ENCODE data around the gene SETD1B. TPM values are rescaled to one million over a fixed set of nuclear protein-coding genes. Genes with fewer than 3 reads are reported as not detected.
"Not testable (repeated sequence)": the region's sequence is repeated elsewhere in the genome, so short reads cannot be mapped to it uniquely, and the experiment has no call there.

Gene SETD1B
- total RNA-seq, 1 experiment from 2014 or later = 7.7 TPM

DNA sequence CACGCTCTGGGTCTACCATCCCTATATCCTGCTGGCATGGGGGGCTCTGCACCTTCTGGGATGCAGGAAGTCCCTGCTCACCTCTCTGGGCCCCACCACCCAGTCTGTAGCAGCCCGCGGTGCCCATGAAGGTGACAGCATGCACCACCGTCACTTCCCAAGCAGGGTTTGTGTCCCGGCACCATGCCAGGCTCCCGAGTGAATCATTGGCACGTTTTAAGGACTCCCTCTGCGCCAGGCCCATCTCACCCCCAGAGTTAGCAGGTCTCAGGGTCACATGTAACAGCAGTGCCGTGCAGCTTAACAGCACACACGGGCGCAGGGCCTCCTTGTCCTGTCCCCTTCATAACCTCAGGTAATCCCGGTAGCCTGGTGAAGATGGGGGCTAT is 19.9 kb downstream of the SETD1B start:
- no peak for DNase-seq (ENCODE audit: low spot score)

DNA sequence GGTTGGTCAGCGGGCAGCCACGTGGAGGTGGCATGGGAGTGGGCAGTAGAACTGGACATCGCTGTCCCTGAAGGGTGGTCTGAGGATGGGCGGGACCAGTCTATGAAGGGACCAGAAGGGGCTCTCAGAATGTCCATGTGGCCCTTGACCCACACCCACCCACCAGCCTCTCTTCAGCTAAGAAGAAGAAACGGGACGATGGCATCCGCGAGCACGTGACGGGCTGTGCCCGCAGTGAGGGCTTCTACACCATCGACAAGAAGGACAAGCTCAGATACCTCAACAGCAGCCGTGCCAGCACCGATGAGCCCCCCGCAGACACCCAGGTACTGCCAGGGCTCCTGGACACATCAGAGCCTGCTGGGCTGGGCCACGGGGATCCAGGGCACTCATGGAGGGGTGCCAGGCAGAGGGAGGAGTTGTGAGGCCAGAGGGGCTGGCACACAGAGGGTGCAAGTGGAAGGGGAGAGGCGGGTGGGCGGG is 21.3 kb downstream of the SETD1B start:
- DNase-seq (ENCODE audit: low spot score) = no peak

DNA sequence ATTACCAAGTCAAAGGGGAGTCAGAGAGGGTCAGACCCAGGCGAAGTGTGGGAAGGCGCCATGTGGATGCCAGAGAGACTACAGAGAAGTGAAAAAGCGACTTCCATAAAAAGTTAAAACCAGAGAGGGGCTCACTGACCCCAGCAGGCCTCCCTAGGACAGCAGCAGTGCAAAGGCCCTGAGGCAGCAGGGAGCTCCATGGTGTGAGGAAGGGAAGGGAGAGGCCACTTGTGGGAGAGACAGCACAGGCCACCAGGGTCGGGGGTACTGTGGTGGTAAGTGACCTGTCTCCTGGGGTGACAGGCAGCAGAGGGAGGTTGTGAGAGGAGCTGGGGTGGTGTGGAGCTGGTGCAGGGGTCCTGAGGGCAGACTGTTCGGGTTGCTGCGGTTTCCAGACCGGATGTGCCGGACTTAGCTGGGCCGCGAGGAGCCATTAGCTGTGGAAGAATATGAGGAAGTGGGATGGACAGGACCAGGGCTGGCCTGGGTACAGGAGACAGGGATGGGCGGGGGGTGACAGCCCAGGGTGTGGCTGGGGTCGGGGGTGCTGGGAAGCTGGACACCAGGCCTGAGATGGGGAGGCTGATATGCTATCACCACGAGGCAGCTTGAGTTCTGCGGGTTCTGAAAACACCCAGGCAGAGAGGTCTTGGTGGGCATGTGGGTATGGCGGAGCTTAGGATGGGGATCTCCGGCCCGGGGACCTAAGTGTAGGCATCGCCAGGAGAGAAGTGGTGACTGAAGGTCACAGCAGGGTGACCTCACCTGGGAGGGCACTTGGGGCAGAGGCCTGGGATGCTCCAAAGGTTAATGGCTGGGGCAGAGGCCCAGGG is 22.7 kb downstream of the SETD1B start:
- no peak for DNase-seq (ENCODE audit: low spot score)

DNA sequence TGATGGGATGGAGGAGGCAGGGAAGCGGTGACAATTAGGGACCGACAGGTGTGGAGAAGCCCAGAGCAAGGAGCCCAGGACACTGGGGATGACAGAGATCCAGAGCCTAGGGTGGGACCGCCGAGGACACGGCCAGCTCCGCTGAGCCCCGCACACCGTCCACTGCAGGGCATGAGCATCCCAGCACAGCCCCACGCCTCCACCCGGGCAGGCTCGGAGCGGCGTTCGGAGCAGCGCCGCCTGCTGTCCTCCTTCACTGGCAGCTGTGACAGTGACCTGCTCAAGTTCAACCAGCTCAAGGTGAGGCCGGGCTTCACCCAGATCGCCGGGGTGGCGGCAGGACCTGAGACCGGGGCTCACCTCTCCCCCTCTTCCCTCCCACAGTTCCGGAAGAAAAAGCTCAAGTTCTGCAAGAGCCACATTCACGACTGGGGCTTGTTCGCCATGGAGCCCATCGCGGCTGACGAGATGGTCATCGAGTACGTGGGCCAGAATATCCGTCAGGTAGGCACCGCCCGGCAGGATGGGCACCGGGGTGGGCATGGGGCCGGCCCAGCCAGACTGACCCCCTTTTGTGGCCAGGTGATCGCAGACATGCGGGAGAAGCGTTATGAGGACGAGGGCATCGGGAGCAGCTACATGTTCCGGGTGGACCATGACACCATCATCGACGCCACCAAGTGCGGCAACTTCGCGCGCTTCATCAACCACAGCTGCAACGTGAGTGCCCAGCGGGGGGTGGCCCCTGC is 23.7 kb downstream of the SETD1B start:
- DNase-seq (ENCODE audit: low spot score) = no peak

DNA sequence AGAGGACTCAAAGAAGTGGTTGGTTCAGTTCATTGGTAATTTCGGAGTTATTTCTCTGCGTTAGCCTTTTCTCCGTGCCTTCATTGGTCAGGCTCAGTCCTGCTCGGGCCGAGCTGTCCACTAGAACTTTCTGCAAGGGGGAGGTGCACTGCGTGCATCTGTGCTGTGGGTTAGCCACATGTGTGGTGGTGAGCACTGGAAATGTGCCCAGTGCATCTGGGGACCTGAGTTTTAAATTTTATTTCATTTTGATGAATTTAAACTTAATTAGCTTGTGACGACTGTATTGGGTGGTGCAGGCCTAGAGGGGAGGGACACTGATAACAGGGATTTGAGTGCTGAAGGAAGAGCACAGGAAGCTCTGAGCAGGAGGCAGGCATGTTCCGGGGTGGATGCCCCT is 24.5 kb downstream of the SETD1B start:
- no peak for DNase-seq (ENCODE audit: low spot score)

DNA sequence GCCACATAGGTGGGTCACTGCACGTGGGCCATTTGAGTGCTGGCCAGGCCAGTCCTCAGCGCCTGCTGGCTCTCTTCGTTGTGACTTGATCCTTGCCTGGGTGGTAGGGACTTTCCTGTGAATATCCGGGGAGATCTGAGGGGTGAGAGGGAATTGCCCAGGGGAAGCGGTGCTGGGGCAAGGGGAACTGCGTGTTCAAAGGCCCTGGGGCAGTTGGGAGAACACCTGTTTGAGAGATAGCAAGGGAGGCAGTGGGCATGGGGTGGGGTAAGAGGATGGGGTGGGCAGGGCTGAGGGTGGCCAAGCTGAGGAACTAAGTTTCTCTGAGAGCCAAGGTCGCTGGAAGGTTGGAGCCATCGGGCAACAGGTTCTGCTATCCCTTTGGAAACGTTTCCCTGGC is 25.0 kb downstream of the SETD1B start:
- no peak for DNase-seq (ENCODE audit: low spot score)

DNA sequence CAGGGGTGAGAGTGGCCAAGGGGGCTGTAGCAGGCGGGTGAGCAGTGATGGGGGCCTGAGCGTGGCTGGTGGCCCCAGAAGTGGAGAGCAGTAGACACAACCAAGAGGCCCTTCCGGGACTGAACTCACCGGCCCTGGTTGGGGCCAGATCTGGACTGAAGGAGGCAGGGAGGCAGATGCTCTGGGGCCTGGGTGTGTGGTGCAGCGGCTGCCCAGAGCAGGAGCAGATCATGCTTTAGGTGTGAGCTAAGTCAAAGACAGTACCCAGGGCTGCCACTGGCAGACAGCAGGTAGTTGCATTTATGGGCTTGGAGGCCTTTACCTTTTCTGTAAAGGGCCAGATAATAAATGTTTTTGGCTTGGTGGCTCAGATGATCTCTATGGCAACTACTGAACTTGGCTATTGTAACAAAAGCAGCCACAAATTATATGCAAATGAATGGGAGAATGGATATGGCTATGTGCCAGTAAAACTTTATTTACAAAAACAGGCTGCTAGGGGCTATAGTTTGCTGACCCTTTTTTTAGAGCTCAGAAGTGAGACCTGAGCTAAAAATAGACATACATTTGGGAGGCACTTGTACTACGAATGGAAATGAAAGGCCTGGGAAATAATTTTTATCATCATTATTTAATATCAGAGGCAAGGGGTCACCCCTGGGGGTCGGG is 25.6 kb downstream of the SETD1B start:
- no peak for DNase-seq (ENCODE audit: low spot score)

DNA sequence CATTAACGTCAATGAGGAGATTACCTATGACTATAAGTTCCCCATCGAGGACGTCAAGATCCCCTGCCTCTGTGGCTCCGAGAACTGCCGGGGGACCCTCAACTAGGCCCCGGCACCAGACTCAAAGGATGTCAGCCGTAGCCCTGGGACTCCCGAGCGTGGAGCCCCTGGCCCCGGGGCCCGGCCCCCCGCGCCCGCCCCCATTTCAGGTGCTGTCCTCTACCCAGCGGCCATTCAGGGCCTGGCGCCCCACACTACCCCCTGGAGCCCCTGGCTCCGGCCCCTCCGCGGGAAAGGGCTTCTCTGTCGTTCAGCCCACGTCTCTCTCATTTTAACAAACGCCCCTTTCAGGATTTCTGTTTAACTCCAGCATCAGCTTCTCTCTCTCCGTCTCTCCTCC is 26.3 kb downstream of the SETD1B start:
- DNase-seq (ENCODE audit: low spot score) = no peak

DNA sequence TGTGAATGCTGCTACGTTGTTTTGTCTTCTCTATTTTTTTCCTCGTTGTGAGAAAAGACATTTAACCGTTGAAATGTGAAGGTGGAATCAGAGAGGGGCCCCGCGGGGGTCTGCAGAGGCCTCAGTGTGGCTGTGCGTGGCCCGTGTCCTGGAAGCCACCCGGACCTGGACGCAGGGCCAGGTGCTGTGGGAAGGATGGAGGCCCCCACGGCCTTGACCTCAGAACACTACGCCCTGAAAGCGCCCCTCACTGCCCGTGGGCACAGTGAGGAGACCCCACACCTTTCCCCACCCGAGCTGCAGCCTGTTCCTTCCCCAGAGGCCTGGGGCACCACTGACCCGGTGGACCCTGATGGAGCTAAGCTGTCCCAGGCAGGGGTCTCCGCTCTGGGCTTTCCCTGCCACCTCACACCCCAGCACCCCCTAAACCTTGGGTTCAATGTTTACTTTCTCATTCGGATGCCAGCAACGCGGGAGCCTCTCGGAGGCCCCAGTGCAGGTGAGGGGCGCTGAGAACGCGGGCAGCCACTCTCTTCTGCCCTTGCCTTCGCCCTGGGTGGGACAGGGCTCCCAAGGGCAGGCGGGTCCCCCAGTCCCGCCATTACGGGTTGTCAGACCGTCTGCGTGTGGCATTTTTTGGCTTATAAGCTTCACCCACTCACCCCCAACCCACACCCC is 26.9 kb downstream of the SETD1B start:
- DNase-seq (ENCODE audit: low spot score) = no peak

DNA sequence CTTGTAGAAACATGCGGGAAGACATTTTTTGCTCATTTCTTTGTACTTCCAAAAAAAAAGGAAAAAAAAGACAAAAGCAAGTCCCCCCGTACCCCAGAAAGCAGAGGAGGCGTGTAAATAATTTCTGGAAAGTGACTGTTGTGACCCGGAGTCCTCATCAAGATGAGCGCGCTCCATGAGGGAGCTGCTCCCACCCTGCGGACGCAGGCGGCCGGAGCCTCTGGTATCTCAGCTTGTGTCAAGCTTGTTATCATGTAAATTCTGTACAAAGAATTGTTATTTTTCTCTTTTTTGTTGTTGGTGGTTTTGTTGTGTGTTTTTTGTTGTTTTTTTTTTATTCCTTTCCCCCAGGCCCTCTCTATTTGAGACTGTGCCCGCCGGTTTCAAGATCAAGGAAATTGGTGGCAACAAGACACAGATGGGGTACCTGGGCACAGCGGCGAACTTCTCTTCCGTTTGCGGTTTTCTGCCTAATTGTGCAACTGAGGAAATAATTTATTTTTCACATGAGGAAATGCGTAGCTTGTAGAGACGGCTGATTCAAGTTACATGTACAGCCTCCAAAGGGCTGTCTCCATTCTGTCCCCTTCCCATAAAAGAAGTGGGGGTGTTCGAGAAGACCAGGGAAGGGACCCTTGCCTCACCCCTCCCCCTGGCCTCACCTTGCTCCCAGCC is 27.9 kb downstream of the SETD1B start:
- DNase-seq (ENCODE audit: low spot score) = no peak

DNA sequence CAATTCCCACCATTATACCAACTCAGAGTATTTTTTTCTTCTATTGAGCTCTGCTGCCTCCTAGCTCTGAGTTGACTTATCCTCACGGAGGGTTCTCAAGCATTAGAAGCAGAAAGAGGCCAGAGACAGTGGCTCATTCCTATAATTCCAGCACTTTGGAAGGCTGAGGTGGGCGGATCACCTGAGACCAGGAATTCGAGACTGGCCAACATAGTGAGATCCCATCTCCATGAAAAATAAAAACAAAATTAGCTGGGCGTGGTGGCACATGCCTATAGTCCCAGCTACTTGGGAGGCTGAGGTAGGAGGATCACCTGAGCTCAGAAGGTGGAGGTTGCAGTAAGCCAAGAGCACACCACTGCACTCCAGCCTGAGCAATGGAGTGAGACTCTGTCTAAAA is 33.9 kb downstream of the SETD1B start:
- DNase-seq (ENCODE audit: low spot score) = no peak

DNA sequence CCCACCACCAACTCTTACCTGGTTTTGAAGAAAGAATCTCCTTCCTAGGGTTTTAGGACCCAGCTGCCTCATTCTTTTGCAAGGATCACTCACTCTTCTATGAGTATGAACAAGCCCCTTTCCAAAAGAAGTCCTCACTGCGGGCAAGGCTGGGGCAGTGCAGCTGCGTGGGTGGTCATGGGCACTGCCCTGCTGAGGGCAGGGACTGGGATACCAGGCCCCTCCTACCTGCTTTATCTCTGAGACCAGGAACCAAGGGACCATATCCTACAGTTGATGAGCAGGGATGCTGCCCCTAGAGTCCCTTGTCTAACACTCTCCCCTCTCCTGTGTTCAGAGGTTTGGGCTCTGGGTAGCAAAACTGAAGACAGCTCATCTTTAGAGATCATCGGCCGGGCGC is 34.3 kb downstream of the SETD1B start:
- no peak for DNase-seq (ENCODE audit: low spot score)

DNA sequence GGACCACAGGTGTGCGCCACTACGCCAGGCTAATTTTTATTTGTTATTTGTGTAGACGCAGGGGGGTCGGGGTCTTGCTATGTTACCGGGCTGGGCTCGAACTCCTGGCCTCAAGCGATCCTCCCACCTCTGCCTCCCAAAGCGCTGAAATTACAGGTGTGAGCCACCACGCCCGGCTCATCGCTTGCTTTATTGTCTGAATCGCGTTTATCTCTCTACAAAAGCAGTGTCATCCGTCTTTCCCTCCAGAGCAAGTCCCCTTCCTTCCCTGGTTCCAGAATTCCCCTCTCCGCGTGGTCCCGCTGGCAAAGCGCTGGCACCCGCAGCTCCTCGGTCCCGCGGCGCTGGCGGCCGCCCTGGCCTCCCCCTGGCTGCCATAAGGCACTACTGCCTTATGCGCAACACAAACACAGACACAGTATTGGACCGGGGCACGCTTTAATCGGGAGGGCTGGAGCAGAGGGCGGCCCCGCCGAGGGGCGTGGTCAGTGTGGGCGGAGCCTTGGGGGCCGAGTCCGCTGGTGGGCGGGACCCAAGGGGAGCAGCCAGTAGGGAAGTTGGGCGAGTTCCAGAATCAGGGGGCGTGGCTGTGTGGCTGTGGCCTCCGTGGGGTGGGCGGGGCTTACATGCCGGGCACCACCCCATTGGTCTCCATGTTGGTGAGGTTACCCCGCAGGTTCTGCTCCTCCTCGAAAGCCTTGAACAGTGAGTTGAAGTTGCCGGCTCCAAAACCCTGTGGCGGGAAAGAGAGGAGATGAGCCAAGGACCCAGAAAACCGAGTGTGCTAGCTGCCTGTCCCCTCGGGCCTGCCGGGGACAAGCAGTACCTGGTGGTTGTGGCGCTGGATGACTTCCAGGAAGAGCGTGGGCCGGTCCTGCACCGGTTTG is 35.5 kb downstream of the SETD1B start:
- peak; percentile 99 for DNase-seq (ENCODE audit: low spot score)

DNA sequence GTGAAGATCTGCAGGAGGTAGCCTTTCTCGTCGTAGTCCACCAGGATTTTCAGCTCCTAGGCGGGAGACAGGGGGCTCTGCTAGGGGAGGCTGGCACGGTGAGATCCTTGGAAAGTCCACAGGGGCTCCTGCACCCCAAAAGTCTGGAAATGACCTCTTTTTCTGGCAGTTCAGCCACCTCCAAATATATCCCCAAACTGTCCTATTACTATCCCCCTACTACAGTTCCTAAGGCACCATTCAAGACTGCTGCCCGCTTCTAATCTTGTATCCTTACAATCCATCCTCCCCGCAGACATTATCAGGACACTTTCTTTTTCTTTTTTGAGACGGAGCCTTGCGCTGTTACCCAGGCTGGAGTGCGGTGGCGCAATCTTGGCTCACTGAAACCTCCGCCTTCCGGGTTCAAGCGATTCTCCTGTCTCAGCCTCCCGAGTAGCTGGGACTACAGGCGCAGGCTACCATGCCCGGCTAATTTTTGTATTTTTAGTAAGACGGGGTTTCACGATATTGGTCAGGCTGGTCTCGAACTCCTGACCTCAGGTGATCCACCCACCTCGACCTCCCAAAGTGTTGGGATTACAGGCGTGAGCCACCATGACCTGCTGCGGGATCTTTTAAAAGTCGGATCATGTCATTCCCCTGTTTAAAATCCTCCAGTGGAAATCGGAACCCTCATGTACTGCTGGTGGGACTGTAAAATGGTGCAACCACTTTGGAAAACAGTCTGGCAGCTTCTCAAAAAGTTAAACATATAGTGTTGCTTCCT is 36.4 kb downstream of the SETD1B start:
- DNase-seq (ENCODE audit: low spot score) = no peak

DNA sequence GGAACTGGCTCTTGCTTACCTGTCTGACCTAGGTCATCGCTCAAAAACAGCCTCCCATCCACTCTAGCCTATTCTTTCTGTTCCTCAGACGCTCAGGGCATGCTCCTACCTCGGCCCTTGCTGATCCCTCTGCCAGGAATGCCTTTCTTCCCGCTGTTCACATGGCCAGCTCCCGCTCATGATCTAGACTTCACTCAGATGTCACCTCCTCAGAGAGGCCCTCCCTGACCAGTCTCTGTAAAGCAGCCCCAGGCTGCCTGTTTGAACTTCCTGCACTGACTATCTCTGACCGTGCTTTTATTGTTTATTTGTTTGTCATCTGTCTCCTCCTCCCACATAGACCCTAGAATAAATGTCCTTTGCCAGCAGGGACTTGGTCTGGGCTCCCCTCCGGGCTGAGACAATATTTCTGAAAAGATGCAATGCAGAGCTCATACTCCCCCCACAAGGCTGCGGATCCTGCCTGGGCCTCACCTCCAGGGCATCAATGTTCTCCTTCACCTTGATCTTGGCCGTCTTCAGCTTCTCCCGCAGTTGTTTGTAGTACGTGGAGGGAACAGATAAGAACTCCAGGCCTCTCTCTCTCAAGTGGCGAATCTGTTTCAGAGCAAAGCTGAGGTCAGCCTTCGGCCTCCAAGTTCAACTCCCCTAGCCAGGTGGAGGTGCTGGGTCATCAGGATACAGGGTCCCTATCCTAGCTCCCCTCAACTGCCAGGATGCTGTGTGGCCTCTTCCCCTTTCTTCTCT is 39.6 kb downstream of the SETD1B start:
- no peak for DNase-seq (ENCODE audit: low spot score)

DNA sequence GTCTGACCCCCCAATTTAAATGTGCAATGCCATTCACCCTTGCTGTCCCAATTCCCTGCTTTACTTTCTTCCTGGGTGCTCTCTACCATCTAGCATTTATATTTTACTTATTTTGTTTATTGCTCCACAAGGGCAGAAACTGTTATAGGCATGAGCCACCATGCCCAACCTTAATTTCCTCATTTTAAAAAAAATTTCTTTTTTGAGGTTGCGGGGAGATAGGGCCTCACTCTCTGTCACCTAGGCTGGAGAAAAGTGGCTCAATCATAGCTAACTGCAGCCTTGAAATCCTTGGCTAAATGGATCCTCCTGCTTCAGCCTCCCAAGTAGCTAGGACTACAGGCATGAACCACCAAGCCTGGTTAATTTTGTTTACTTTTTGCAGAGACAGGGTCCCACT is 41.9 kb downstream of the SETD1B start:
- DNase-seq (ENCODE audit: low spot score) = no peak

DNA sequence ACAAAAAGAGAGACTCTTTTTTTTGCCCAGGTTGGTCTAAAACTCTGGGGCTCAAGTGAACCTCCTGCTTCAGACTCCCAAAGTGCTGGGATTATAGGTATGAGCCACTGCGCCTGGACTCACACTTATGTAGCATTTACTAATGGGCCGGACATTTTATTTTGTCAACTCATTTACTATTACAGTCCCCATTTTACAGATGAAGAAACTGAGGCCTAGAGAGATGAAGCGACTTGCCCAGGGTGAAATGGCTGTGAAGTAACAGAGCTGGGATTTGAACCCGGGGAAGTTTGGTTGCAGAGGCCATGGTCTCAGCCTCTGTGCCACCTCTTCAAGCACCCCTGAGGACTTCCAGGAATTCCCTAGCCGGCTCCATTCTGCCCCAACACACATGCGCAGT is 45.4 kb downstream of the SETD1B start:
- DNase-seq (ENCODE audit: low spot score) = no peak

DNA sequence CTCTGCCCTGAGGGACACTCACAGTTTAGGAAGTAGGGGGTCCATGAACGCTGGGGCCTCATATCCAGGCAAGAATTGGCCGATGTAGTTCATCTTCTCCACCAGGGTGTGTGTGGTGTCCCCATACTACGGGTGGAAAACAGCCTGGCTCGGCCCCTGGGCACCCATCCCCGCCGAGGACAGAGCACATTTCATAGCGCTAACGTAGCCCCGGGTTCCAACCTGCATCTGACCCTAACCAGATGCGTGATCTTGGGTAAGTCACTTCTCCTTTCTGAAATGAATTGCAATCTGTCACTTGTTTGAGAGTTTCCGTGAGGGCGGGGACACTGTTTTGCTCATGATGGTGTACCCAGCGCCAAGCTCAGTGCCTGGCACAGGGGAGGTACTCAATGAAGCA is 45.9 kb downstream of the SETD1B start:
- no peak for DNase-seq (ENCODE audit: low spot score)

DNA sequence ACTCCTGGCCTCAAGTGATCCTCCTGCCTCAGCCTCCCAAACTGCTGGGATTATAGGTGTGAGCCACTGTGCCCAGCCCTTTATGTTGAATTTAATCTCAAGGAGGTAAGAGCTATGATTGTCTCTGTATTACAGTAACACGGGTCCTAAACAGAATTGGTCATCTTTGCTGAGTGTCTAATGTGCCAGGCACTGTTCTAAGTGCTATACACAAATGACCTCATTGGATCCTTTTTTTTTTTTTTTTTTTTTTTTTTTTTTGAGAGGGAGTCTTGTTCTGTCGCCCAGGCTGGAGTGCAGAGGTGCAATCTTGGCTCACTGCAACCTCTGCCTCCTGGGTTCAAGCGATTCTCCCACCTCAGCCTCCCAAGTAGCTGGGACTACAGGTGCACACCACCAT is 48.6 kb downstream of the SETD1B start:
- DNase-seq (ENCODE audit: low spot score) = not testable (repeated sequence)
